Measurements from ENCODE around the gene IFRD1.

IFRD1 gene

GRCh38 chr7:112427984-112428383 is 22.3 kb upstream of the IFRD1 start:
- Mint-ChIP-seq H3K36me3 (no peaks in the 10 kb centered on the region), H3K9me3 (no peaks in the 10 kb centered on the region), H3K4me3 (no peak overlapping the region), H3K27me3 (no peaks in the 10 kb centered on the region), H3K4me1 (peaks cover under 1% of the 10 kb centered on the region), H3K27ac (no peak overlapping the region)
- ATAC-seq: no peak

- H3K4me1 Mint-ChIP-seq: no peaks in the 10 kb centered on the region
- no peaks in the 10 kb centered on the region for H3K9me3 Mint-ChIP-seq
- H3K4me3 Mint-ChIP-seq: no peak overlapping the region
- H3K36me3 Mint-ChIP-seq: no peaks in the 10 kb centered on the region
- ATAC-seq: no peak
- H3K27ac Mint-ChIP-seq: no peak overlapping the region
- H3K27me3 Mint-ChIP-seq: no peaks in the 10 kb centered on the region
Measured at GRCh38 chr7:112428715-112429114, 21.5 kb upstream of the IFRD1 start.

- H3K4me3 Mint-ChIP-seq: no peak overlapping the region
- H3K36me3 Mint-ChIP-seq: no peaks in the 10 kb centered on the region
- no peaks in the 10 kb centered on the region for H3K4me1 Mint-ChIP-seq
- H3K27ac Mint-ChIP-seq: no peak overlapping the region
- no peaks in the 10 kb centered on the region for H3K9me3 Mint-ChIP-seq
- no peaks in the 10 kb centered on the region for H3K27me3 Mint-ChIP-seq
- no peak for ATAC-seq
Measured at GRCh38 chr7:112430649-112431048, 19.6 kb upstream of the IFRD1 start.

- H3K4me1 Mint-ChIP-seq: no peaks in the 10 kb centered on the region
- ATAC-seq: no peak
- no peaks in the 10 kb centered on the region for H3K9me3 Mint-ChIP-seq
- no peak overlapping the region for H3K27ac Mint-ChIP-seq
- no peaks in the 10 kb centered on the region for H3K27me3 Mint-ChIP-seq
- H3K36me3 Mint-ChIP-seq: no peaks in the 10 kb centered on the region
- no peak overlapping the region for H3K4me3 Mint-ChIP-seq
Measured at GRCh38 chr7:112431803-112432202, 18.5 kb upstream of the IFRD1 start.

GRCh38 chr7:112433289-112433688 is 17.0 kb upstream of the IFRD1 start:
- H3K4me3 Mint-ChIP-seq: no peak overlapping the region
- H3K4me1 Mint-ChIP-seq: no peaks in the 10 kb centered on the region
- ATAC-seq: no peak
- no peaks in the 10 kb centered on the region for H3K9me3 Mint-ChIP-seq
- H3K27me3 Mint-ChIP-seq: no peaks in the 10 kb centered on the region
- no peaks in the 10 kb centered on the region for H3K36me3 Mint-ChIP-seq
- H3K27ac Mint-ChIP-seq: no peak overlapping the region

- Mint-ChIP-seq H3K9me3 (no peaks in the 10 kb centered on the region), H3K27me3 (no peaks in the 10 kb centered on the region), H3K4me1 (no peaks in the 10 kb centered on the region), H3K27ac (no peak overlapping the region), H3K36me3 (no peaks in the 10 kb centered on the region), H3K4me3 (no peak overlapping the region)
- no peak for ATAC-seq
Measured at GRCh38 chr7:112437072-112437471, 13.2 kb upstream of the IFRD1 start.

- Mint-ChIP-seq H3K36me3 (no peaks in the 10 kb centered on the region), H3K9me3 (no peaks in the 10 kb centered on the region), H3K4me3 (no peak overlapping the region), H3K27ac (no peak overlapping the region), H3K4me1 (no peaks in the 10 kb centered on the region), H3K27me3 (no peaks in the 10 kb centered on the region)
- no peak for ATAC-seq
Measured at GRCh38 chr7:112439476-112439875, 10.8 kb upstream of the IFRD1 start.

- Mint-ChIP-seq H3K27me3 (no peaks in the 10 kb centered on the region), H3K4me3 (no peak overlapping the region), H3K4me1 (no peaks in the 10 kb centered on the region), H3K9me3 (no peaks in the 10 kb centered on the region), H3K27ac (no peak overlapping the region), H3K36me3 (no peaks in the 10 kb centered on the region)
- no peak for ATAC-seq
Measured at GRCh38 chr7:112442210-112442609, 8.1 kb upstream of the IFRD1 start.

- no peak for ATAC-seq
- no peaks in the 10 kb centered on the region for H3K36me3 Mint-ChIP-seq
- H3K9me3 Mint-ChIP-seq: no peaks in the 10 kb centered on the region
- peaks cover 12% of the 10 kb centered on the region for H3K4me1 Mint-ChIP-seq
- no peak overlapping the region for H3K4me3 Mint-ChIP-seq
- no peaks in the 10 kb centered on the region for H3K27me3 Mint-ChIP-seq
- no peak overlapping the region for H3K27ac Mint-ChIP-seq
Measured at GRCh38 chr7:112444505-112444904, 5.8 kb upstream of the IFRD1 start.

- Mint-ChIP-seq H3K27me3 (no peaks in the 10 kb centered on the region), H3K27ac (no peak overlapping the region), H3K9me3 (no peaks in the 10 kb centered on the region), H3K36me3 (no peaks in the 10 kb centered on the region), H3K4me3 (no peak overlapping the region), H3K4me1 (peaks cover 17% of the 10 kb centered on the region)
- ATAC-seq: no peak
Measured at GRCh38 chr7:112446431-112446830, 3.8 kb upstream of the IFRD1 start.

GRCh38 chr7:112447406-112447805 is 2.9 kb upstream of the IFRD1 start:
- no peak for ATAC-seq
- no peaks in the 10 kb centered on the region for H3K9me3 Mint-ChIP-seq
- H3K4me1 Mint-ChIP-seq: peaks cover 27% of the 10 kb centered on the region
- H3K36me3 Mint-ChIP-seq: no peaks in the 10 kb centered on the region
- no peak overlapping the region for H3K27ac Mint-ChIP-seq
- no peak overlapping the region for H3K4me3 Mint-ChIP-seq
- H3K27me3 Mint-ChIP-seq: no peaks in the 10 kb centered on the region

- ATAC-seq: no peak
- no peaks in the 10 kb centered on the region for H3K9me3 Mint-ChIP-seq
- peaks cover 33% of the 10 kb centered on the region for H3K4me1 Mint-ChIP-seq
- peak overlapping the region; percentile 98 for H3K27ac Mint-ChIP-seq
- H3K27me3 Mint-ChIP-seq: no peaks in the 10 kb centered on the region
- H3K4me3 Mint-ChIP-seq: no peak overlapping the region
- no peaks in the 10 kb centered on the region for H3K36me3 Mint-ChIP-seq
Measured at GRCh38 chr7:112448381-112448780, 1.9 kb upstream of the IFRD1 start.

- no peaks in the 10 kb centered on the region for H3K27me3 Mint-ChIP-seq
- H3K9me3 Mint-ChIP-seq: no peaks in the 10 kb centered on the region
- H3K36me3 Mint-ChIP-seq: no peaks in the 10 kb centered on the region
- H3K4me1 Mint-ChIP-seq: peaks cover 33% of the 10 kb centered on the region
- peak overlapping the region; percentile 98 for H3K27ac Mint-ChIP-seq
- H3K4me3 Mint-ChIP-seq: peak overlapping the region; percentile 92
- ATAC-seq: no peak
Measured at GRCh38 chr7:112448891-112449290, 1.4 kb upstream of the IFRD1 start.

GRCh38 chr7:112449353-112449752 is 907 bp upstream of the IFRD1 start:
- ATAC-seq: no peak
- peak overlapping the region; percentile 98 for H3K27ac Mint-ChIP-seq

GRCh38 chr7:112450807-112451761 is 824 bp downstream of the IFRD1 start:
- peak overlapping the region; percentile 92 for H3K4me3 Mint-ChIP-seq
- no peaks in the 10 kb centered on the region for H3K9me3 Mint-ChIP-seq
- peak overlapping the region; percentile 98 for H3K27ac Mint-ChIP-seq
- no peaks in the 10 kb centered on the region for H3K27me3 Mint-ChIP-seq
- H3K4me1 Mint-ChIP-seq: peaks cover 39% of the 10 kb centered on the region
- ATAC-seq: peak; percentile 92
- H3K36me3 Mint-ChIP-seq: no peaks in the 10 kb centered on the region

More at GRCh38 chr7:112449353-112449752, 907 bp upstream of the IFRD1 start:
- Mint-ChIP-seq H3K36me3 (no peaks in the 10 kb centered on the region), H3K4me3 (peak overlapping the region; percentile 92), H3K4me1 (peaks cover 34% of the 10 kb centered on the region), H3K27me3 (no peaks in the 10 kb centered on the region), H3K9me3 (no peaks in the 10 kb centered on the region)

All from stimulated activated memory B cell treated with anti-CD40 and anti-IgM and Interleukin-4, amounts not matched to agents 10 μg/mL and 1 μg/mL and 100 μg/mL, for 72 hours (primary cell).